ENCODE measurements around the gene NSUN6.

NSUN6 gene

GRCh38 chr10:18557960-18558359 is 93.4 kb downstream of the NSUN6 start:
- DNase-seq, result no peak

GRCh38 chr10:18556522-18557147 is 94.8 kb downstream of the NSUN6 start:
- no peak for DNase-seq

- no peak for DNase-seq
Observed at GRCh38 chr10:18554479-18554878, 96.9 kb downstream of the NSUN6 start.

DNA sequence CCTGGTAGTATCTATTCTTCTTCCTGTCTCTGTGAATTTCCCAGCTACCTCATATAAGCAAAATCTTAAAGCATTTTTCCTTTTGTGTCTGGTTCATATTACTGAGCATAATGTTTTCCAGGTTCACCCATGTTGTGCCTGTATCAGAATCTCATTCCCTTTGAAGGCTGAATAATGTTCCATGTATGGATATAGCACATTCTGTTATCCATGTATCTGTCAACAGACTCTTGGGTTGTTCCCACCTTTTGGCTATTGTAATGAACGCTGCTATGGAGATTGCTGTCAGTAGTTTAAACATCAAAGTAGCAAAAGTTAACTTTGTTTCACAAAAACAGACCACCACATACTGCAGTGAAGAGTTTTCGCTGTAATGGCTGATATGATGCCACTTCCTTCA is 99.9 kb downstream of the NSUN6 start:
- DNase-seq, result no peak

DNA sequence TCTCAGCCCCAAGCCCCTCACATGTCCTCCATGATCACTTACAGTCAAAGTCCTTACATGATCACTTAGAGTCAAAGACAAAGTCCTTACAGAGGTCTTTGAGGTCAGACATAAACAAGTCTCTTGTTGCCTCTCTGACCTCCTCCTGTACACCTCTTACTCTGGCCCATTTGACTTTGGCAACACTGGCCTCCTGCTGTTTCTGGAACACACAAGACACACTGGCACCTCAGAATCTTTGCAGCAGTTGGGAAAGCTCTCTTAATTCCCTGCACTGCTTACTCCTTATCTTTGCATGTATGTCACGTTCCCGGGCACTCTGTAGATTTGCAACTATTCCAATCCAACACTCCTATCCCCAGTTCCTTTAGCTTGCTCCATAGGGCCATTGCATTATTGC is 102.3 kb downstream of the NSUN6 start:
- DNase-seq, result no peak

GRCh38 chr10:18545621-18546305 is 105.6 kb downstream of the NSUN6 start:
- peak; percentile 7 for DNase-seq

GRCh38 chr10:18542832-18543231 is 108.6 kb downstream of the NSUN6 start:
- DNase-seq, result no peak

DNA sequence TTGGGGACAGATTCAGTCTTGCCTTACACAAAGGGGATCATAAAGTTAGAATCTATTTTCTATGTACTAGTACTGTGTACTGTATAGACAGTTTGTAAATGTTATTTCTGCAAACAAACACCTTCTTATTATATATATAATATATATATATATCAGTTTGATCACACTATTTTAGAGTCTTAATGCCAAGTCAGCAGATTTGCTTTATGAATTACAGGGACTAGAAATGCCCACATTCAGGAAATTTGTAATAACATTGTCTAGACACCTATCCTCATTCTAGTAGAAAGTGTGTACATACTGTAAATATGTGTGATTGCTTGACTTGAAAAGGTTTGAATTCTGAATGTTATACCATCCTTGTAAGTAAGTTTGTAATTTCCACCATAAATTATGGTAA is 111.2 kb downstream of the NSUN6 start:
- no peak for DNase-seq

DNA sequence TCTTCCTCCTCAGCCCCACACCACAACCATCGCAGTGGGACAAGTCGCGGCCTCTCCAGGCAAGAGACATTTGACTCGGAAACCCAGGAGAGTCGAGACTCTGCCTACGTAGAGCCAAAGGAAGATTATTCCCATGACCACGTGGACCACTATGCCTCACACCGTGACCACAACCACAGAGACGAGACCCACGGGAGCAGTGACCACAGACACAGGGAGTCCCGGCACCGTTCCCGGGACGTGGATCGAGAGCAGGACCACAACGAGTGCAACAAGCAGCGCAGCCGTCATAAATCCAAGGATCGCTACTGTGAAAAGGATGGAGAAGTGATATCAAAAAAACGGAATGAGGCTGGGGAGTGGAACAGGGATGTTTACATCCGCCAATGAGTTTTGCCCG is 112.1 kb downstream of the NSUN6 start:
- no peak for DNase-seq

- DNase-seq, result no peak
Observed at GRCh38 chr10:18533896-18534295, 117.5 kb downstream of the NSUN6 start.

DNA sequence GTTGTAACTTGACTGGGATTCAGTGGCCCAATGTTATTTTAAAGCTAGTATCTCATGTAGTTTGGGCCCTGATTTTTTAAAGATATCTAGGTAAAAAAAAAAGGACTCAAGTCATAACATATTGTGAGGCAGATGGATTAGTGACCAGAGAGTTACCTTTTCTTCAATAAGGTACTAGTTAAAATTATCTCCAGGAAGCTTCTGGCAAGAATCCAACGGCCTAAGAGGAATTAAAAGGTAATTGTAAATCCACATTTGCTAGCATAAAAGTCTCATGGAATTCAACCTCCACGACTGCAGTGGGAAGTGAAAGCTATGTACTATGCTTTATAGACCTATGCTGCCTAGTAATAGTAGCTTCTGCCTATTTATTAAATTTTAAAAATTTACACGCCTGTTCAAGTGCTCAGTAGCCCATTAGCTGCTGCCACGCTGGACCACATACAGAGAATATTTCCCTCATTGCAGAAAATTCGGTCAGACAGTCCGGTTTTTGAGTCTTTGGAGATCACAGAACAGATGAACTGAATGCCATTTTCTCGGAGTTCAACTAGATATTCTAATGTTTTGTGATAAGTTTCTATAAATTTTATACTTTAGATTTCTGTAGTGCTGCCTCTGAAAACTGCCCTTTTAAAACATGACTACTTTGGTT is 118.4 kb downstream of the NSUN6 start:
- DNase-seq, result no peak

GRCh38 chr10:18528292-18528691 is 123.1 kb downstream of the NSUN6 start:
- no peak for DNase-seq

DNA sequence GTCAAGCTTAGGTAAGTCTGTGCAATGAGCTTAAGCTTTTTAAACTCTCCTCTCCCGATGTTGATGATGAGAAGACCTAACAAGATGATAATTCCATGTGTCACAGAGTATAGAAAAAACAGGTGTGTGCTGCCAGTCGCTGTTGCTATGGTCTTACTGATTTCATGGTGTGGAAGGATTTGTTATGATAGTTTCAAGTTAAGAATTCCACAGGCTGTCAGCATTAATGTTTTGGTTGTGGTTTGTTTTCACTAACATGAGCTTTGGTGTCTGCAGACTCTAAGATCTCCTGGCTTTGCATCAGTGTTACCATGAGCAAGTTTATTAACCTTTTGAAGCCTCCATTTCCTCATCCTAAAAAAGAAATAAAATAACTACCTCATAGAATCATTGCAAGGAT is 123.7 kb downstream of the NSUN6 start:
- DNase-seq, result no peak

GRCh38 chr10:18523858-18524257 is 127.5 kb downstream of the NSUN6 start:
- no peak for DNase-seq

- DNase-seq, result no peak
Observed at GRCh38 chr10:18523025-18523424, 128.4 kb downstream of the NSUN6 start.

DNA sequence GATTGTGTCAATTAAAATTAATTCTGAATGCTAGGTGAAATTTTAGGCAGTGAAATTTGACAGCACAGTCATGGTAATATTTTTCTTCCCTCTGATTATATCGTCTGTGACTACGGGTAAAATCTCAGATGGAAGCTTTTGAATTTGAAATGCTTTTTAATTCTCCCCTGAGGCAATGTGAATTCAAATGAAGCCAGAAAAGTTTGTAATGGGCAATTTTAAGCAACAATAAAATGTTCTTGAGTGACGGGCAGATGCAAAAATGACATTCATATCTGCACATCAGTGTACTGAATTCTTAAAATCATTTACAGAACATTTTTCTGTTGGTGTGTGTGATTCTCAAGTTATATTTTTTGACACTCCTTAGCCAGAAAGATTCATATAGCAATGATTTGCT is 134.5 kb downstream of the NSUN6 start:
- DNase-seq, result no peak

GRCh38 chr10:18514537-18514936 is 136.8 kb downstream of the NSUN6 start:
- no peak for DNase-seq

GRCh38 chr10:18508587-18508986 is 142.8 kb downstream of the NSUN6 start:
- no peak for DNase-seq

GRCh38 chr10:18505456-18506118 is 145.8 kb downstream of the NSUN6 start:
- no peak for DNase-seq

- DNase-seq, result peak; percentile 51
Observed at GRCh38 chr10:18504161-18504560, 147.2 kb downstream of the NSUN6 start.

- no peak for DNase-seq
Observed at GRCh38 chr10:18501629-18502028, 149.8 kb downstream of the NSUN6 start.

GRCh38 chr10:18501198-18501597 is 150.2 kb downstream of the NSUN6 start:
- no peak for DNase-seq

GRCh38 chr10:18500576-18500975 is 150.8 kb downstream of the NSUN6 start:
- DNase-seq, result no peak

- DNase-seq, result no peak
Observed at GRCh38 chr10:18498998-18499397, 152.4 kb downstream of the NSUN6 start.

Data from NCI-H1694 treated with DMSO at 0.1 percent for 48 hours (cell line).